K562 (cell line): Measurements from ENCODE around the gene RANBP3. TPM values are rescaled to one million over a fixed set of nuclear protein-coding genes. Genes with fewer than 3 reads are reported as not detected.

Experiments used
- ATAC-seq: fragments of 200-7000 bp; cut with Tn5 transposase; 3 replicates; pipeline ENCODE4 v1.9.1; 2020; ENCODE audit warnings: moderate library complexity
- BruUV-seq: library from RNA; stranded (reverse); fragments of 400-500 nt; replicated peaks from 2 replicates; lab custom pipeline; 2021; lab: Mats Ljungman, UMichigan
- CTCF ChIA-PET: fragments of 300-600 bp; formaldehyde crosslinking; extraction: SDS; loops from one replicate; lab custom pipeline; 2021; ENCODE audit warnings: low intra/inter-chr PET ratio; lab: Yijun Ruan, JAX
- POLR2A ChIA-PET: fragments of 300-600, 350-650 bp; sonication (Branson Sonifier 250); formaldehyde crosslinking; extraction: SDS; loops from one replicate; lab custom pipeline; 2021; ENCODE audit warnings: antibody characterized with exemption, inconsistent platforms; lab: Yijun Ruan, JAX
- DNase-seq, 4 experiments: peaks; one replicate each; pipeline versions ENCODE4 v3.0.0 to v3.0.0-alpha.2; 2011 to 2018; ENCODE audit warnings: low spot score in 3 of 4, mixed read lengths in 3 of 4; ENCODE audit errors: extremely low read depth in 1 of 4
- FAIRE-seq: peaks from 2 replicates; lab custom pipeline; 2011; peaks lifted over from hg19 to GRCh38; lab: Jason Lieb, UNC
- H2AFZ ChIP-seq: 2 replicates; pipeline ENCODE4 v1.6.0; 2011; ENCODE audit warnings: low read depth, low read length, control low read depth, inconsistent platforms
- H3K27ac ChIP-seq: fragments of 200-600 bp; 3 replicates; pipeline ENCODE4 v1.8.0; 2011; ENCODE audit warnings: low read depth, mild to moderate bottlenecking, control low read depth, inconsistent platforms, low read length, moderate library complexity, mixed read lengths; ENCODE audit errors: extremely low read depth
- H3K27me3 ChIP-seq, 2 experiments: fragments of 300-600 bp in 1 of 2; 2 replicates in 1 of 2; 3 replicates in 1 of 2; pipeline versions ENCODE4 v1.6.0 to v1.8.0; 2011; ENCODE audit warnings: inconsistent platforms in 2 of 2, low read length in 2 of 2, mild to moderate bottlenecking in 1 of 2, mixed read lengths in 1 of 2, moderate library complexity in 1 of 2; ENCODE audit not compliant: control insufficient read depth in 2 of 2, insufficient read depth in 2 of 2
- H3K36me3 ChIP-seq: fragments of 300-600 bp; 3 replicates; pipeline ENCODE4 v1.8.0; 2011; ENCODE audit warnings: mild to moderate bottlenecking, low read length, inconsistent platforms; ENCODE audit not compliant: control insufficient read depth, insufficient read depth
- H3K4me1 ChIP-seq, 2 experiments: fragments of 200-600 bp in 1 of 2; replicated peaks in 1 of 2; 2 replicates in 1 of 2; 3 replicates in 1 of 2; pipeline versions ENCODE4 v1.5.1 to v1.8.0; 2011; ENCODE audit warnings: inconsistent platforms in 2 of 2, low read length in 2 of 2, mild to moderate bottlenecking in 1 of 2, mixed read lengths in 1 of 2, moderate library complexity in 1 of 2; ENCODE audit not compliant: control insufficient read depth in 2 of 2, insufficient read depth in 2 of 2
- H3K4me2 ChIP-seq: 2 replicates; pipeline ENCODE4 v1.6.1; 2011; ENCODE audit warnings: low read length, control low read depth, inconsistent platforms, mixed read lengths; ENCODE audit not compliant: insufficient read depth
- H3K4me3 ChIP-seq: fragments of 200-600 bp; sonication (generic), shearing (Covaris generic); 2 replicates; pipeline ENCODE4 v1.5.1; 2016; ENCODE audit warnings: control low read depth, inconsistent platforms
- H3K79me2 ChIP-seq: fragments of 200-600 bp; 3 replicates; pipeline ENCODE4 v1.8.0; 2011; ENCODE audit warnings: low read length, inconsistent platforms; ENCODE audit not compliant: control insufficient read depth, insufficient read depth
- H3K9ac ChIP-seq, 2 experiments: 2 replicates each; pipeline versions ENCODE4 v1.6.0 to v1.6.1; 2011; ENCODE audit warnings: low read depth in 2 of 2, low read length in 2 of 2, control low read depth in 1 of 2, inconsistent platforms in 1 of 2, mild to moderate bottlenecking in 1 of 2, mixed read lengths in 1 of 2; ENCODE audit not compliant: insufficient read depth in 1 of 2
- H3K9me1 ChIP-seq: one replicate; pipeline ENCODE4 v1.6.0; 2011; ENCODE audit warnings: inconsistent platforms, mild to moderate bottlenecking, low read length, moderate library complexity; ENCODE audit not compliant: control insufficient read depth, insufficient read depth
- H3K9me3 ChIP-seq: replicated peaks from 2 replicates; pipeline ENCODE4 v1.5.1; 2011; ENCODE audit warnings: low read depth, low read length, inconsistent platforms; ENCODE audit not compliant: control insufficient read depth, insufficient read depth
- H4K20me1 ChIP-seq: replicated peaks from 2 replicates; pipeline ENCODE4 v1.6.1; 2011; ENCODE audit warnings: low read length, inconsistent platforms, mixed read lengths; ENCODE audit not compliant: control insufficient read depth, insufficient read depth
- GATAD2B ChIP-seq: fragments of 450-650 bp; IDR thresholded peaks from 2 replicates; pipeline ENCODE4 v1.6.1; 2017; ENCODE audit warnings: mild to moderate bottlenecking, borderline replicate concordance
- KDM1A ChIP-seq, 2 experiments: fragments of 450-650 bp; IDR thresholded peaks; 2 replicates each; pipeline ENCODE4 v1.6.1; 2016; ENCODE audit warnings: mild to moderate bottlenecking in 2 of 2
- MEF2A ChIP-seq: IDR thresholded peaks from 2 replicates; pipeline ENCODE4 v1.6.1; 2011; ENCODE audit warnings: low read depth, mild to moderate bottlenecking, low read length, moderate library complexity; ENCODE audit not compliant: control insufficient read depth
- MEF2D ChIP-seq: conservative IDR thresholded peaks from 2 replicates; pipeline ENCODE4 v1.6.1; 2016; ENCODE audit warnings: low read depth, missing genetic modification characterization, missing compliant biosample characterization
- MTA3 ChIP-seq: fragments of 450-650 bp; formaldehyde crosslinking; IDR thresholded peaks from 2 replicates; pipeline ENCODE4 v1.6.1; 2017; ENCODE audit warnings: mild to moderate bottlenecking, borderline replicate concordance
- NFATC3 ChIP-seq: fragments of 450-650 bp; IDR thresholded peaks from 2 replicates; pipeline ENCODE4 v1.6.1; 2017; ENCODE audit warnings: mild to moderate bottlenecking
- PCBP2 ChIP-seq: fragments of 200-400 bp; formaldehyde crosslinking; IDR thresholded peaks from 2 replicates; pipeline ENCODE4 v1.6.1; 2018; ENCODE audit warnings: low read length, low read depth, mild to moderate bottlenecking, moderate library complexity; ENCODE audit not compliant: poor library complexity, severe bottlenecking
- POLR2AphosphoS2 ChIP-seq: IDR thresholded peaks from 2 replicates; pipeline ENCODE4 v1.6.1; 2012; ENCODE audit warnings: low read length, improper control_type of control experiment
- RBM25 ChIP-seq: fragments of 200-400 bp; formaldehyde crosslinking; IDR thresholded peaks from 2 replicates; pipeline ENCODE4 v1.6.1; 2018; ENCODE audit warnings: low read length, low read depth, moderate library complexity; ENCODE audit not compliant: severe bottlenecking
- TAF15 ChIP-seq: fragments of 200-400 bp; formaldehyde crosslinking; IDR thresholded peaks from 2 replicates; pipeline ENCODE4 v1.6.1; 2017; ENCODE audit warnings: mild to moderate bottlenecking, low read depth, low read length, moderate library complexity
- WGBS: fragments of 100-300 bp; shearing (Covaris generic); methylation state at CpG from one replicate; pipeline ENCODE4 v1.1.6; 2016; ENCODE audit warnings: low coverage, mixed read lengths; ENCODE audit not compliant: insufficient coverage; ENCODE audit errors: missing lambda C conversion rate; 5-methylcytosine and 5-hydroxymethylcytosine counted together
- in situ Hi-C: fragments of 300-500 bp; cut with MboI; formaldehyde crosslinking; loops from 4 replicates; pipeline ENCODE4 v1.15.0; 2018; ENCODE audit warnings: inconsistent platforms, mixed read lengths
- intact Hi-C: fragments of 100-400 bp; cut with micrococcal nuclease; formaldehyde crosslinking; loops from 2 replicates; pipeline ENCODE4 v1.14.2; 2022
- polyA plus RNA-seq, 8 experiments: library from polyadenylated mRNA; depleted of rRNA in 4 of 8; stranded (reverse) in 5 of 8; unstranded in 3 of 8; fragments of >200 nt; fragmentation: Nextera tagmentation in 2 of 8; fragmentation: Illumina TruSeq in 1 of 8; extraction: Ambion mirVana in 2 of 8; extraction: Trizol in 1 of 8; gene quantifications; 2 replicates each; pipeline versions ENCODE4 v1.2.1 to v1.2.3, GENCODE V29; 2011 to 2014; ENCODE audit warnings: inconsistent platforms in 1 of 8, missing spikeins in 1 of 8
- total RNA-seq, 7 experiments: library from RNA; depleted of rRNA in 6 of 7; stranded (reverse); fragments of >200 nt in 6 of 7; fragmentation: Illumina TruSeq in 2 of 7; extraction: Trizol in 2 of 7; gene quantifications; 2 replicates each; pipeline versions ENCODE4 v1.2.1 to v1.2.3, GENCODE V29; 2011 to 2021; ENCODE audit warnings: low replicate concordance in 1 of 7
- TF ChIP-seq, protein P1 (sequence below), 2 experiments: IDR thresholded peaks in 1 of 2; conservative IDR thresholded peaks in 1 of 2; 2 replicates each; pipeline ENCODE4 v1.6.1; 2016; ENCODE audit warnings: low read depth in 2 of 2, mild to moderate bottlenecking in 1 of 2, missing compliant biosample characterization in 1 of 2, missing genetic modification characterization in 1 of 2, moderate library complexity in 1 of 2
- TF ChIP-seq, protein P2 (sequence below), 2 experiments: IDR thresholded peaks; 2 replicates each; pipeline ENCODE4 v1.6.1; 2011; ENCODE audit warnings: borderline replicate concordance in 1 of 2, control low read depth in 1 of 2, low read depth in 1 of 2, low read length in 1 of 2, mild to moderate bottlenecking in 1 of 2, mixed read lengths in 1 of 2, moderate library complexity in 1 of 2; ENCODE audit not compliant: insufficient read depth in 1 of 2, insufficient read length in 1 of 2, poor library complexity in 1 of 2, severe bottlenecking in 1 of 2; ENCODE audit errors: extremely low read depth in 1 of 2

RANBP3 gene
- total and polyA plus RNA-seq, 9 of the 15 experiments (the other 6 are each of a cell fraction or from before 2014, with no cell fraction given): 0.90 to 95.1 (median 63.2) TPM

DNA sequence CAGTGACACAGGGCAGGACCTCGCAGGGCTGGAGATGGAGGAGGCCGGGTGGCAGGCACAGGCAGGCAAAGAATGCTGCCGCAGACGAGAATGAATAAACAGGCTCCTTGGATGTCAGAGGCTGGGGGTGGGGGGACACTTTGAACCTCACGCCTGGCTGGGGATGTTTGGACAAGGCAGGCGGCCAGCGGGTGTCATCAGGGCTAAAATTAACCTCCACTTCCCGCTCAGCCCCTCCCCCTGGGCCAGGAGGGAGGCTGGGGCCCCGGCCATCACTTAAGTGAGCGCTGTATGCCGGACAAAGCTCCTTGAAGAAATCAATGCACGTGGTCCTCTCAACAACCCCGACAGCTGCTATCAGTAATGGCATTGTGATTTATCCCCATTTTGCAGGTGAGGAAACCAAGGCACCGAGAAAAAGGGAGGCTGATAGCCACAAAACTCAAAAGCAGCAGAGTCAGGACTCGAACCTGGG is 97.3 kb downstream of the RANBP3 start:
- CTCF ChIA-PET: no interaction called here

DNA sequence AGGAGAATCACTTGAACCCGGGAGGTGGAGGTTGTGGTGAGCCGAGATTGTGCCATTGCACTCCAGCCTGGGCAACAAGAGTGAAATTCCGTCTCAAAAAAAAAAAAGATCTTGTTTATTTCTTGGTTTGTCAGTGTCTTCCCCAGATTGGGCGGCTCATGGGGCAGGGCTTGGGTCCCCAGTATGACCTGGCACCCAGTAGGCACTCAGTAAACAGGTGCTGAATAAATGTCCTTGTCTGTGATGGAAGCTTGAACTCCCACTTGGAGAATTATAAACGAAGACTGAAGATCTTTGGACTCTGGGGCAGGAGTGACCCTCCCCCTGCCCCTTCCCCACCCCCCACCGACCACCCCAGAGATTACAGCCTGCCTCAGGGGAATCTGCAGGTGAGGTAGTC is 97.7 kb downstream of the RANBP3 start:
- H4K20me1 ChIP-seq: no peaks in the 10 kb centered on the region
- in situ Hi-C loops (no loop called here), intact Hi-C loops (no loop called here)
- peaks cover 15 to 42% of the 10 kb centered on the region in 2 experiments; a peak in 4 of 5 replicates for H3K27me3 ChIP-seq
- 6% methylated on average over 4 of the region's 6 CpGs for WGBS
- no peak for DNase-seq
- no peaks in the 10 kb centered on the region for H3K36me3 ChIP-seq
- H3K9me3 ChIP-seq: no peaks in the 10 kb centered on the region
- H3K9me1 ChIP-seq: no peaks in the 10 kb centered on the region
- H3K4me1 ChIP-seq: peaks cover 2 to 15% of the 10 kb centered on the region in 2 experiments; a peak in 2 of 5 replicates
- H2AFZ ChIP-seq: no peak overlapping the region
- BruUV-seq: no TSS peak
- H3K27ac ChIP-seq: no peak overlapping the region
- H3K79me2 ChIP-seq: no peaks in the 10 kb centered on the region
- no peak for ATAC-seq
- H3K4me3 ChIP-seq: no peak overlapping the region
- H3K9ac ChIP-seq: 0 out of 4 replicates have a peak overlapping the region, but pooled peaks of 1 of the 2 experiments have one; percentile 35
- POLR2A ChIA-PET: no interaction called here
- H3K4me2 ChIP-seq: no peak overlapping the region
- FAIRE-seq: no peak
- CTCF ChIA-PET: no interaction called here
- TF ChIP-seq, protein P1, sequence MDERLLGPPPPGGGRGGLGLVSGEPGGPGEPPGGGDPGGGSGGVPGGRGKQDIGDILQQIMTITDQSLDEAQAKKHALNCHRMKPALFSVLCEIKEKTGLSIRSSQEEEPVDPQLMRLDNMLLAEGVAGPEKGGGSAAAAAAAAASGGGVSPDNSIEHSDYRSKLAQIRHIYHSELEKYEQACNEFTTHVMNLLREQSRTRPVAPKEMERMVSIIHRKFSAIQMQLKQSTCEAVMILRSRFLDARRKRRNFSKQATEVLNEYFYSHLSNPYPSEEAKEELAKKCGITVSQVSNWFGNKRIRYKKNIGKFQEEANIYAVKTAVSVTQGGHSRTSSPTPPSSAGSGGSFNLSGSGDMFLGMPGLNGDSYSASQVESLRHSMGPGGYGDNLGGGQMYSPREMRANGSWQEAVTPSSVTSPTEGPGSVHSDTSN (CRISPR knock-in tag; IDR thresholded peaks at IDR 0.05; ENCODE audit: low read depth): no peak
- TF ChIP-seq, protein P1 (tag; conservative IDR thresholded peaks at IDR 0.05; ENCODE audit: low read depth): no peak
- no peak for TF ChIP-seq PCBP2
- no peak for TF ChIP-seq NFATC3
- no peak for TF ChIP-seq MTA3
- no peak for TF ChIP-seq TAF15
- TF ChIP-seq GATAD2B: no peak

More for the DNA sequence above, 97.3 kb downstream of the RANBP3 start:
- DNase-seq: no peak
- H3K27ac ChIP-seq: no peak overlapping the region
- H3K27me3 ChIP-seq: peaks cover 15 to 42% of the 10 kb centered on the region in 2 experiments; a peak in 4 of 5 replicates
- H3K9me3 ChIP-seq: no peaks in the 10 kb centered on the region
- no peak overlapping the region for H2AFZ ChIP-seq
- H3K4me3 ChIP-seq: no peak overlapping the region
- in situ Hi-C loops (no loop called here), intact Hi-C loops (no loop called here)
- TF ChIP-seq MEF2A: peak; percentile 27; the same call in 1 of the 2 replicates
- no peak for TF ChIP-seq POLR2AphosphoS2
- TF ChIP-seq, protein P2, sequence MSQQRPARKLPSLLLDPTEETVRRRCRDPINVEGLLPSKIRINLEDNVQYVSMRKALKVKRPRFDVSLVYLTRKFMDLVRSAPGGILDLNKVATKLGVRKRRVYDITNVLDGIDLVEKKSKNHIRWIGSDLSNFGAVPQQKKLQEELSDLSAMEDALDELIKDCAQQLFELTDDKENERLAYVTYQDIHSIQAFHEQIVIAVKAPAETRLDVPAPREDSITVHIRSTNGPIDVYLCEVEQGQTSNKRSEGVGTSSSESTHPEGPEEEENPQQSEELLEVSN (IDR thresholded peaks at IDR 0.05; ENCODE audit: borderline replicate concordance in 1 of 2, extremely low read depth in 1 of 2, insufficient read depth in 1 of 2, insufficient read length in 1 of 2, low read depth in 1 of 2, low read length in 1 of 2, poor library complexity in 1 of 2, severe bottlenecking in 1 of 2): peak in 1 of 2 experiments; percentile 32
- TF ChIP-seq MEF2D (tag): 0 out of 2 replicates have a peak, but pooled peaks have one; percentile 56
- TF ChIP-seq RBM25: peak; percentile 32
- peak in 1 of 2 experiments; percentile 29; a peak in 1 of 4 replicates for TF ChIP-seq KDM1A (IDR thresholded peaks at IDR 0.05)
- TF ChIP-seq, all 486 proteins: peak for 5
- Histone ChIP-seq H3K9ac (0 out of 4 replicates have a peak overlapping the region, but pooled peaks of 1 of the 2 experiments have one; percentile 35), H3K4me2 (no peak overlapping the region), H3K4me1 (peaks cover 2 to 15% of the 10 kb centered on the region in 2 experiments; a peak in 2 of 5 replicates), H4K20me1 (no peaks in the 10 kb centered on the region), H3K36me3 (no peaks in the 10 kb centered on the region), H3K9me1 (no peaks in the 10 kb centered on the region), H3K79me2 (no peaks in the 10 kb centered on the region)
- ATAC-seq: no peak
- no TSS peak for BruUV-seq
- no peak for FAIRE-seq
- POLR2A ChIA-PET: no interaction called here
- WGBS: 3% methylated on average over 15 of the region's 15 CpGs
